ENCODE data around the gene GPR15LG.
"Not testable (repeated sequence)": the region's sequence is repeated elsewhere in the genome, so short reads cannot be mapped to it uniquely, and the experiment has no call there.

Gene GPR15LG

GRCh38 chr10:84139126-84140035 lies 34.2 kb upstream of the GPR15LG start, which contains the start of gene GHITM:
Gene GHITM, plus strand, starts transcription at chr10:84139509. Its CDS starts 1,992 bp downstream, at chr10:84141501.
- peak; percentile 98 for DNase-seq (ENCODE audit: low read depth)
- in situ Hi-C loops (cut with HindIII; ENCODE audit: low sequenced_read_pairs), result no loop called here
- TF ChIP-seq CTCF (IDR thresholded peaks at IDR 0.05; ENCODE audit: low read depth, low read length, missing control alignments), result peak; percentile 49
- peak within 1 kb of the TSS; percentile 83 for H3K4me3 ChIP-seq (ENCODE audit: low read depth, low read length)

GRCh38 chr10:84140036-84140379 lies 33.6 kb upstream of the GPR15LG start:
- no peak for TF ChIP-seq CTCF (IDR thresholded peaks at IDR 0.05; ENCODE audit: low read depth, low read length, missing control alignments)
- DNase-seq (ENCODE audit: low read depth), result no peak
- H3K4me3 ChIP-seq (ENCODE audit: low read depth, low read length), result peak overlapping the region; percentile 83
- in situ Hi-C loops (cut with HindIII; ENCODE audit: low sequenced_read_pairs), result no loop called here

- no peak overlapping the region for H3K4me3 ChIP-seq (ENCODE audit: low read depth, low read length)
- DNase-seq (ENCODE audit: low read depth), result no peak
- in situ Hi-C loops (cut with HindIII; ENCODE audit: low sequenced_read_pairs), result no loop called here
- TF ChIP-seq CTCF (IDR thresholded peaks at IDR 0.05; ENCODE audit: low read depth, low read length, missing control alignments), result no peak
Measured at GRCh38 chr10:84147347-84147746, 26.3 kb upstream of the GPR15LG start.

GRCh38 chr10:84148006-84148597 lies 25.5 kb upstream of the GPR15LG start:
- H3K4me3 ChIP-seq (ENCODE audit: low read depth, low read length); in situ Hi-C loops (cut with HindIII; ENCODE audit: low sequenced_read_pairs): not testable (repeated sequence)
- TF ChIP-seq CTCF (IDR thresholded peaks at IDR 0.05; ENCODE audit: low read depth, low read length, missing control alignments), result peak; percentile 78
- peak; percentile 33 for DNase-seq (ENCODE audit: low read depth)

- TF ChIP-seq CTCF (IDR thresholded peaks at IDR 0.05; ENCODE audit: low read depth, low read length, missing control alignments), result no peak
- DNase-seq (ENCODE audit: low read depth), result no peak
- H3K4me3 ChIP-seq (ENCODE audit: low read depth, low read length), result no peak overlapping the region
- in situ Hi-C loops (cut with HindIII; ENCODE audit: low sequenced_read_pairs), result no loop called here
Measured at GRCh38 chr10:84149854-84150253, 23.7 kb upstream of the GPR15LG start.

- TF ChIP-seq CTCF (IDR thresholded peaks at IDR 0.05; ENCODE audit: low read depth, low read length, missing control alignments), result no peak
- in situ Hi-C loops (cut with HindIII; ENCODE audit: low sequenced_read_pairs), result no loop called here
Measured at GRCh38 chr10:84152769-84153168, 20.8 kb upstream of the GPR15LG start.

More at GRCh38 chr10:84152769-84153168, 20.8 kb upstream of the GPR15LG start:
- no peak overlapping the region for H3K4me3 ChIP-seq (ENCODE audit: low read depth, low read length)
- DNase-seq (ENCODE audit: low read depth), result no peak
